ENCODE results near the gene CALM3.

The CALM3 gene

DNA sequence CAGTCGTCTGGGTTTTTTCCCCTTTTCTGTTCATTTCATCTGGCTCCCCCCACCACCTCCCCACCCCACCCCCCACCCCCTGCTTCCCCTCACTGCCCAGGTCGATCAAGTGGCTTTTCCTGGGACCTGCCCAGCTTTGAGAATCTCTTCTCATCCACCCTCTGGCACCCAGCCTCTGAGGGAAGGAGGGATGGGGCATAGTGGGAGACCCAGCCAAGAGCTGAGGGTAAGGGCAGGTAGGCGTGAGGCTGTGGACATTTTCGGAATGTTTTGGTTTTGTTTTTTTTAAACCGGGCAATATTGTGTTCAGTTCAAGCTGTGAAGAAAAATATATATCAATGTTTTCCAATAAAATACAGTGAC, 9.3 kb downstream of the CALM3 start:
- no peaks in the 10 kb centered on the region for H3K27me3 Mint-ChIP-seq (ENCODE audit: low read depth, poor library complexity)
- no peaks in the 10 kb centered on the region for H3K9me3 Mint-ChIP-seq
- no peak for DNase-seq
- no peak for TF ChIP-seq CTCF (IDR thresholded peaks at IDR 0.05)
- H3K36me3 Mint-ChIP-seq (ENCODE audit: low read depth), result peaks cover 23% of the 10 kb centered on the region
- no peak overlapping the region for H3K4me3 Mint-ChIP-seq
- H3K4me1 Mint-ChIP-seq, result peaks cover 30% of the 10 kb centered on the region
- peak overlapping the region; percentile 98 for H3K27ac Mint-ChIP-seq

DNA sequence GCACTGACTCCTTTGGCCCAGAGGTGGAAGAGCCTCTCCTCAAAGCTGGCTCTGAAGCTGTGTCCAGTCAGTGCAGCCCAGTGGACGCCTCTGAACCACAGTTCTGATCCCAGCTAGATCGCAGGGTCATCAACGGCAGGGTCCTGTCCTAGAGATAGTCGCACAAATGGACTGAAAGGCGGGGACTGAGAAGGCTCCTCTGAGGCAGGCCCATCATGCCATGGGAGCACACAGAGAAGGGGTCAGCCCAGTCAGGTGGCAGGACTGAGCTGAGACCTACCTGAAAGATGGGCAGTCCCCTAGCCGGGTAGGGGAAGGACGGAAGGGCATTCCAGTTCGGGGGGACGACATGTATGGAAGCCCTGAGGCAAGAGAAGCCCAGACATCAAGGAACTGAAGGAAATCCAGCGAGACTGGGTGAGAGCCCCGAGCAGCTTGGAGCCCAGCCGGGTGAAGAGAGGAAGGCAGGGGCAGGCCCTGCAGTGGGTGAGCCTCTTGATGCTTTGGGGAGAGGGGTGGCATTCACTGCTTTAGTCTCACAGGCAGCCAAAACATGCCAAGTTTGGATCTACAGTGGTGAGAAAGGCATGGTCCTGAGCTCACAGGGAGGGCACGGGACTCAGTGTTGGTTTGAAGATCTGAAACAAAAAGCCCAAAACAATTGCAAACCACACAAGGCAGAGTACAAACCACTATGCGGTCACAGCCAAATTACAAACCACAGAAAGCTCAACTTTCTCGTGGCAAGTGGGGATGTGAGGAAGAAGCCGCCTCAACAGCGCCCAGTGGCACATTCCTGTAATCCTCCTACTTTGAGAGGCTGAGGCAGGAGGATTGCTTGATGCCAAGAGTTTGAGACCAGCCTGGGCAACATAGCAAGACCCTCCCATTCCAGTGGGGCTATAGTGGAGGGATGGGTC, 10.0 kb downstream of the CALM3 start:
- TF ChIP-seq CTCF (IDR thresholded peaks at IDR 0.05), result no peak
- Mint-ChIP-seq H3K27ac (peak overlapping the region; percentile 98), H3K36me3 (ENCODE audit: low read depth) (peaks cover 22% of the 10 kb centered on the region), H3K27me3 (ENCODE audit: low read depth, poor library complexity) (no peaks in the 10 kb centered on the region), H3K9me3 (no peaks in the 10 kb centered on the region), H3K4me3 (no peak overlapping the region), H3K4me1 (peaks cover 24% of the 10 kb centered on the region)
- DNase-seq, result no peak

DNA sequence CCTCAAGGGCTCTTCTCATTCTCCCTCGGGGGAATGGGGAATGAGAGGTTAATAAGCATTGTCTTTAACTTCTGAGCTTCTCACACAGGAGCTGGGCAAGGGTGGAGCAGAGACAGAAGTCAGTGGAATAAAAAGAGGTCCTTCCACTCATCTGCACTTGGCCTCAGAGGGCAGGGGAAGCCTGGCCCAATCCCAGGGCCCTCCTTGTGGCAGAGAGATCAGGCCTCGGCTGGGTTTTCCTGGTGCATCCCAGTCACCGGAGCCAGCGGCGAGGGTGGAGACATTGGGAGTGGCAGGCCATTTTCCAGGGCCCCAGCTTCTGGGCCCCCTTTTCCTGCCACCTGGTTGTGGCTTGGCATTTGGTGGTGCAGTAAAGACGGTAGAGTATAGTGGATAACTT, 10.6 kb downstream of the CALM3 start:
- DNase-seq, result no peak
- Mint-ChIP-seq H3K9me3 (no peaks in the 10 kb centered on the region), H3K4me1 (peaks cover 22% of the 10 kb centered on the region), H3K27ac (peak overlapping the region; percentile 85), H3K36me3 (ENCODE audit: low read depth) (peaks cover 17% of the 10 kb centered on the region), H3K27me3 (ENCODE audit: low read depth, poor library complexity) (no peaks in the 10 kb centered on the region), H3K4me3 (no peak overlapping the region)
- TF ChIP-seq CTCF (IDR thresholded peaks at IDR 0.05), result no peak

- no peaks in the 10 kb centered on the region for H3K27me3 Mint-ChIP-seq (ENCODE audit: low read depth, poor library complexity)
- peaks cover 7% of the 10 kb centered on the region for H3K36me3 Mint-ChIP-seq (ENCODE audit: low read depth)
- no peak overlapping the region for H3K27ac Mint-ChIP-seq
- no peak for TF ChIP-seq CTCF (IDR thresholded peaks at IDR 0.05)
- H3K9me3 Mint-ChIP-seq, result no peaks in the 10 kb centered on the region
- H3K4me1 Mint-ChIP-seq, result peaks cover 27% of the 10 kb centered on the region
- no peak for DNase-seq
- H3K4me3 Mint-ChIP-seq, result no peak overlapping the region
Observed at GRCh38 chr19:46613525-46613924, 12.4 kb downstream of the CALM3 start.

DNA sequence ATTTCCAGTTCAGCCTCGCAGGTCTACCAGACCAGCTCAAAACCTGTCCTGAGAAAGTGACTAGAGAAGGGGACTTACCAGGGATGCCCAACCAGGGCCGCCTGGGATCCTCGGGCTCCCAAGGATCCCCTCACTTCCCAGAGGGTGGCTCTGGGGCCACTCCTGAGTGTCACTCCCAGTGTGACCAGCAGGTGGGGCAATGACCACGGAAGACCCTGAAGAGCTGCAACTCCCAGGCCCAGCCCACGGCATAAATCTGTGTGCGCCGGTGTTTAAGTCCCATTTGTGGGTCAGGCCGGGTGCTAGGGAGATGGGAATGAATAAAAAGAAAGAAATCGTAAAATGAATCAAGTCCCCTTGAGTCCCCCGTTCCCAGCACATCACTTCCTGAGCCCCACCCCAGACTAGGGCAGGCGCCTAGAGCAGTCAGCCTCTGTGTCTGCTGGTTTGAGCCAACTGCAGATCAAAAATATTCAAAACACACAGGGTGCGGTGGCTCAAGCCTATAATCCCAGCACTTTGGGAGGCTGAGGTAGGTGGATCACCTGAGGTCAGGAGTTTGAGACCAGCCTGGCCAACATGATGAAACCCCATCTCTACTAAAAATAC, 13.1 kb downstream of the CALM3 start:
- Mint-ChIP-seq H3K36me3 (ENCODE audit: low read depth) (peaks cover 3% of the 10 kb centered on the region), H3K4me1 (peaks cover 25% of the 10 kb centered on the region), H3K27me3 (ENCODE audit: low read depth, poor library complexity) (no peaks in the 10 kb centered on the region), H3K4me3 (no peak overlapping the region), H3K9me3 (no peaks in the 10 kb centered on the region), H3K27ac (no peak overlapping the region)
- peak; percentile 93 for DNase-seq
- TF ChIP-seq CTCF (IDR thresholded peaks at IDR 0.05), result peak; percentile 86

All from nephron progenitor cell (in vitro differentiated cells).